ENCODE data around the gene SIX3.

Gene SIX3

GRCh38 chr2:44980751-44981713, 39.5 kb downstream of the SIX3 start:
- Histone ChIP-seq H3K27ac (ENCODE audit: low read depth, low read length) (no peak overlapping the region), H3K36me3 (ENCODE audit: control insufficient read depth, insufficient read depth, low read length) (no peaks in the 10 kb centered on the region), H3K4me1 (ENCODE audit: control insufficient read depth, insufficient read depth, low read length) (peaks cover 18% of the 10 kb centered on the region), H3K9ac (ENCODE audit: low read depth, low read length) (no peak overlapping the region), H3K4me3 (ENCODE audit: low read depth, low read length) (no peak overlapping the region), H3K27me3 (ENCODE audit: control insufficient read depth, insufficient read depth, low read length) (peaks cover 8% of the 10 kb centered on the region; the same call in 1 of the 2 replicates), H3K9me3 (ENCODE audit: control insufficient read depth, insufficient read depth, low read length) (no peaks in the 10 kb centered on the region)

DNA sequence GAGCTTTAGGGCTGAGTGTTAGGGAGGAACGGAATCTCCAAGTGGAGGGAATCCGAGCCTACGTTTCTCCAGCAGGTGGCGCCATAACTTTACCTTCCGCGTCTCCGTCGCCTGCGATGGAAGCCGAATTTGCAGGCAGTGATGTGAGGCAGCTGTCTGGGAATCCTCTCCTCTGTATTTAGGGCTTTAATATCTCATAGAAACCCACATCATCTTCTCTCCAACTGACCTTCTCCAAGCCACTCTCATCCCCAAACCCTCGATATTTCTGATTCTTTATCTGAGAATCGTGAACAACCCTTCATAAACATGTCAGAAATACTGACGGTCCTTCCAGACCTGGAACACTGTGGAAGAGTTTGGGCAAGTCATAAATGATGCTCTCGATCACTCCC, 40.2 kb downstream of the SIX3 start:
- Histone ChIP-seq H3K36me3 (ENCODE audit: control insufficient read depth, insufficient read depth, low read length) (no peaks in the 10 kb centered on the region), H3K9me3 (ENCODE audit: control insufficient read depth, insufficient read depth, low read length) (no peaks in the 10 kb centered on the region), H3K27me3 (ENCODE audit: control insufficient read depth, insufficient read depth, low read length) (peaks cover 8% of the 10 kb centered on the region; the same call in 1 of the 2 replicates), H3K4me1 (ENCODE audit: control insufficient read depth, insufficient read depth, low read length) (peaks cover 16% of the 10 kb centered on the region), H3K9ac (ENCODE audit: low read depth, low read length) (no peak overlapping the region), H3K27ac (ENCODE audit: low read depth, low read length) (no peak overlapping the region), H3K4me3 (ENCODE audit: low read depth, low read length) (no peak overlapping the region)

DNA sequence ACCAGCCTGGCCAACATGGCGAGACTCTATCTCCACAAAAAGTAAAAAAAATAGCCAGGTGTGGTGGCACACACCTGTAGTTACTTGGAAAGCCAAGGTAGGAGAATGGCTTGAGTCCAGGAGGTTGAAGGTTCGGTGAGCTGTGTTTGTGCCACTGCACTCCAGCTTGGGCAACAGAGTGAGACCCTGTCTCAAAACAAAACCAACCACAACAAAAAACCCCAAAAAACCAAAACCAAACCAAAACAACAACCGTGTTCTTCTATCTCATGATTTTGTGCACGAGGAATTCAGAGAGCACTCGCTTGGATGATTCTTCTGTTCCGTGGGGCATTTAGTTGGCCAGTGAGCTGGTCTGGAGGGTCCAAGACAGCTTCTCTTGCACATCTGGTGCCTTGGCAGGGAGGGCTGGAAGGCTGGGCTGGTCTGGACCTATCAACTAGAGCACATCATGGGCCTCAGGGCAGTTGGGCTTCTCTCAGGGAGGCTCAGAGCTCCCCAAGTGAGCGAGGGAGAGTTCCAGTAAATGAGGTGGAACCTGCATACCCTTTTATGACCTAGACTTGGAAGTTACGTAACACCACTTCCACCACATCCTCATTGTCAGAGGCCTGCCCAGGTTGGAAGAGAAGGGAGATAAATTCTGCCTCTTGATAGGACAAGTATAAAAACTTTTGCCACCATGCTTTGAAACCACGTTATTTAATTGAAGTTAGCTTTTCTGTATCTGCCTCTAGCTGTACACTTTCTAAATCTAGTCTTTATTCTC, 42.5 kb downstream of the SIX3 start:
- no peaks in the 10 kb centered on the region for H3K27me3 ChIP-seq (ENCODE audit: control insufficient read depth, insufficient read depth, low read length)
- H3K4me3 ChIP-seq (ENCODE audit: low read depth, low read length), result no peak overlapping the region
- no peak overlapping the region for H3K27ac ChIP-seq (ENCODE audit: low read depth, low read length)
- H3K9me3 ChIP-seq (ENCODE audit: control insufficient read depth, insufficient read depth, low read length), result no peaks in the 10 kb centered on the region
- H3K36me3 ChIP-seq (ENCODE audit: control insufficient read depth, insufficient read depth, low read length), result no peaks in the 10 kb centered on the region
- peaks cover 16% of the 10 kb centered on the region for H3K4me1 ChIP-seq (ENCODE audit: control insufficient read depth, insufficient read depth, low read length)
- no peak overlapping the region for H3K9ac ChIP-seq (ENCODE audit: low read depth, low read length)

DNA sequence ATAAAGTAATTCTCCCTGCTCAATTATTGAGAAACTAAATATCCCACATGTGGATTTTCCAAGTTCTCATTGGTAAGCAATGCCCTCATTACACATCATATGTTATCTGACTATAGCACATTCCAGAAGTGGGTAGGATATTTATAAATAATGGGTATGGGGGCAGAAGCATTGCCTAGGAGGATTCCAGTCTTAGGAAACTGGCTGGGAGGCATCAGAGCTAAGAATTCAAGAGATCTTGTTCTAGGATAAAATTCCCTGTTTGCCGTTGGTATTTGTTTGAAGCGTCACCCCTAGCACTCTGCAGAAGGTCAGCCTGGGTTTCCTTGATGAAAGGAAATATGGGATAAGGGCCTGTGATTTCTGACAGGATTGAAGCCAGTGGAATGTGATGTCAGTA, 47.7 kb downstream of the SIX3 start:
- H3K27me3 ChIP-seq (ENCODE audit: control insufficient read depth, insufficient read depth, low read length), result peaks cover 5% of the 10 kb centered on the region
- no peak overlapping the region for H3K4me3 ChIP-seq (ENCODE audit: low read depth, low read length)
- H3K36me3 ChIP-seq (ENCODE audit: control insufficient read depth, insufficient read depth, low read length), result no peaks in the 10 kb centered on the region
- no peaks in the 10 kb centered on the region for H3K9me3 ChIP-seq (ENCODE audit: control insufficient read depth, insufficient read depth, low read length)
- no peak overlapping the region for H3K27ac ChIP-seq (ENCODE audit: low read depth, low read length)
- no peak overlapping the region for H3K9ac ChIP-seq (ENCODE audit: low read depth, low read length)
- H3K4me1 ChIP-seq (ENCODE audit: control insufficient read depth, insufficient read depth, low read length), result no peaks in the 10 kb centered on the region

DNA sequence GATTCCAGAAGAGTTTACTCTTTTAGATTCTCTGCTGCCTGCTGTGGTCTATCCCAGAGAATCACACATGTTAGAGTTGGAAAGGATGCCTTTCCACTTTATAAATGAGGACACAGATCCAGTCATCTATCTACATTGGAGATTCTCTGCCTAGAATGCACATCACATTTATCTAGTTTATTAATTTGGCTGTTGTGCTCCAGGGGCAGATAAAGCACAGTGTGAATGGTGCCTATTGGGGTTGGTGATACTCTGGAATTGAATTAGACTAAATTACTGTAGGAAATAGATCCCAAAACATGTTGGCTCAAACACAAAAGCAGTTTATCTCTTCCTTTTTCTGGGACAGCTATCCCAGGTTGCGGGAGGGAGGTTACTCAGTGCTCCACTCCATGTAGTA, 52.9 kb downstream of the SIX3 start:
- no peaks in the 10 kb centered on the region for H3K9me3 ChIP-seq (ENCODE audit: control insufficient read depth, insufficient read depth, low read length)
- no peaks in the 10 kb centered on the region for H3K4me1 ChIP-seq (ENCODE audit: control insufficient read depth, insufficient read depth, low read length)
- H3K36me3 ChIP-seq (ENCODE audit: control insufficient read depth, insufficient read depth, low read length), result no peaks in the 10 kb centered on the region
- no peak overlapping the region for H3K27ac ChIP-seq (ENCODE audit: low read depth, low read length)
- peaks cover 55% of the 10 kb centered on the region for H3K27me3 ChIP-seq (ENCODE audit: control insufficient read depth, insufficient read depth, low read length)
- H3K9ac ChIP-seq (ENCODE audit: low read depth, low read length), result no peak overlapping the region
- H3K4me3 ChIP-seq (ENCODE audit: low read depth, low read length), result no peak overlapping the region

Data from HUES48 (cell line).